CD4-positive, alpha-beta memory T cell (primary cell): ENCODE data around the gene TRAF5. TPM values are rescaled to one million over a fixed set of nuclear protein-coding genes. Genes with fewer than 3 reads are reported as not detected.
A peak's percentile ranks its signal among the peaks of the same experiment; 100 is the strongest.

Experiments
- CTCF ChIA-PET: fragments of 350-600 bp; sonication (Branson Sonifier 250); formaldehyde crosslinking; loops from one replicate; lab custom pipeline; 2021; ENCODE audit warnings: inconsistent platforms; ENCODE audit not compliant: partially characterized antibody; lab: Charles Lee
- POLR2A ChIA-PET: fragments of 350-600 bp; sonication (Branson Sonifier 250); formaldehyde crosslinking; loops from one replicate; lab custom pipeline; 2021; ENCODE audit not compliant: partially characterized antibody; lab: Charles Lee
- DNase-seq, 5 donors: peaks; one replicate each; pipeline versions ENCODE4 v3.0.0 to v3.0.0-alpha.2; 2020 to 2022; ENCODE audit warnings: mixed read lengths in 1 of 5
- H3K27ac ChIP-seq: one replicate; pipeline ENCODE4 v1.7.0; 2013; ENCODE audit warnings: low read depth, low read length
- H3K27me3 ChIP-seq: 2 replicates; pipeline ENCODE4 v1.7.0; 2013; ENCODE audit warnings: mild to moderate bottlenecking, low read length, moderate library complexity; ENCODE audit not compliant: insufficient read depth
- H3K36me3 ChIP-seq: 2 replicates; pipeline ENCODE4 v1.7.0; 2013; ENCODE audit warnings: mild to moderate bottlenecking, low read length, moderate library complexity; ENCODE audit not compliant: insufficient read depth
- H3K4me1 ChIP-seq: 2 replicates; pipeline ENCODE4 v1.7.0; 2013; ENCODE audit warnings: mild to moderate bottlenecking, low read length, moderate library complexity; ENCODE audit not compliant: insufficient read depth
- H3K4me3 ChIP-seq, 2 donors: one replicate each; pipeline ENCODE4 v1.7.0; 2013; ENCODE audit warnings: low read length in 2 of 2, mild to moderate bottlenecking in 1 of 2
- H3K9me3 ChIP-seq, 2 donors: one replicate each; pipeline ENCODE4 v1.7.0; 2013; ENCODE audit warnings: low read length in 2 of 2, control low read depth in 1 of 2; ENCODE audit not compliant: control insufficient read depth in 1 of 2
- H3K27ac Mint-ChIP-seq, 7 donors: one replicate each; pipeline ENCODE4 v1.8.0; 2020 to 2021; ENCODE audit warnings: mixed read lengths in 7 of 7, mild to moderate bottlenecking in 6 of 7, inconsistent platforms in 3 of 7, moderate library complexity in 3 of 7
- H3K27me3 Mint-ChIP-seq, 2 donors: one replicate each; pipeline ENCODE4 v1.8.0; 2020 to 2021; ENCODE audit warnings: mixed read lengths in 2 of 2
- H3K36me3 Mint-ChIP-seq, 2 donors: one replicate each; pipeline ENCODE4 v1.8.0; 2020 to 2021; ENCODE audit warnings: mixed read lengths in 2 of 2, inconsistent platforms in 1 of 2, mild to moderate bottlenecking in 1 of 2
- H3K4me1 Mint-ChIP-seq, 4 donors: one replicate each; pipeline ENCODE4 v1.8.0; 2020 to 2021; ENCODE audit warnings: mixed read lengths in 4 of 4, mild to moderate bottlenecking in 1 of 4
- H3K4me3 Mint-ChIP-seq, 8 donors: one replicate each; pipeline ENCODE4 v1.8.0; 2020 to 2021; ENCODE audit warnings: mixed read lengths in 8 of 8, mild to moderate bottlenecking in 7 of 8, moderate library complexity in 6 of 8, inconsistent platforms in 3 of 8
- H3K9me3 Mint-ChIP-seq, 8 donors: one replicate each; pipeline ENCODE4 v1.8.0; 2020 to 2021; ENCODE audit warnings: mixed read lengths in 8 of 8, mild to moderate bottlenecking in 5 of 8, inconsistent platforms in 3 of 8, moderate library complexity in 1 of 8
- intact Hi-C: fragments of 100-400 bp; cut with micrococcal nuclease; formaldehyde crosslinking; loops from one replicate; pipeline ENCODE4 v1.15.1; 2023
- polyA plus RNA-seq, 2 donors: library from polyadenylated mRNA; unstranded; fragments of 300-500 nt; fragmentation: Illumina TruSeq; gene quantifications; one replicate each; pipeline ENCODE4 v1.2.3, GENCODE V29; 2021
- total RNA-seq, 2 experiments: library from RNA; stranded (reverse); gene quantifications; one replicate each; pipeline ENCODE4 v1.2.3, GENCODE V29; 2021

TRAF5 gene
- total and polyA plus RNA-seq, 4 experiments from 2014 or later: 22.5 to 95.1 (median 58.6) TPM

GRCh38 chr1:211359876-211360275 lies 33.2 kb downstream of the TRAF5 start:
- H3K9me3 ChIP-seq: no peaks in the 10 kb centered on the region
- DNase-seq: no peak
- H3K4me1 Mint-ChIP-seq: peaks cover 13 to 17% (median 16%) of the 10 kb centered on the region in 4 donors
- peaks cover 22% of the 10 kb centered on the region for H3K36me3 ChIP-seq
- intact Hi-C loops: no loop called here
- peak overlapping the region in 5 of 8 donors; percentile 17 to 45 (median 27) for H3K4me3 Mint-ChIP-seq
- ChIA-PET POLR2A (interaction anchor here (0.6 to 1.1 kb wide), 2 partner anchors 32 to 34 kb away, joined by 3 read pairs; no protein-coding TSS in a partner anchor), CTCF (interaction anchor here (1.2 to 3.0 kb wide), 2 partner anchors 10 to 36 kb away, joined by 5 to 7 read pairs; no protein-coding TSS in a partner anchor)
- H3K27me3 Mint-ChIP-seq: no peaks in the 10 kb centered on the region
- peaks cover 42 to 62% of the 10 kb centered on the region in 2 donors for H3K36me3 Mint-ChIP-seq
- H3K9me3 Mint-ChIP-seq: no peaks in the 10 kb centered on the region
- H3K27ac Mint-ChIP-seq: peak overlapping the region; percentile 57 to 91 (median 81)
- H3K4me3 ChIP-seq: no peak overlapping the region
- no peak overlapping the region for H3K27ac ChIP-seq
- H3K27me3 ChIP-seq: no peaks in the 10 kb centered on the region
- peaks cover 17% of the 10 kb centered on the region for H3K4me1 ChIP-seq

- H3K27ac Mint-ChIP-seq: peak overlapping the region in 2 of 7 donors; percentile 41 to 73
- no peaks in the 10 kb centered on the region for H3K27me3 Mint-ChIP-seq
- H3K27ac ChIP-seq: no peak overlapping the region
- no peaks in the 10 kb centered on the region for H3K9me3 Mint-ChIP-seq
- no peak overlapping the region for H3K4me3 ChIP-seq
- H3K36me3 ChIP-seq: peaks cover 34% of the 10 kb centered on the region
- no peaks in the 10 kb centered on the region for H3K9me3 ChIP-seq
- peaks cover 48 to 62% of the 10 kb centered on the region in 2 donors for H3K36me3 Mint-ChIP-seq
- ChIA-PET POLR2A (no interaction called here), CTCF (interaction anchor here (1.5 kb wide), 1 partner anchor 36 kb away, joined by 4 read pairs; no protein-coding TSS in a partner anchor)
- peaks cover 10 to 13% (median 10%) of the 10 kb centered on the region in 4 donors for H3K4me1 Mint-ChIP-seq
- no peak for DNase-seq
- no peak overlapping the region for H3K4me3 Mint-ChIP-seq
- peaks cover 17% of the 10 kb centered on the region for H3K4me1 ChIP-seq
- no peaks in the 10 kb centered on the region for H3K27me3 ChIP-seq
- intact Hi-C loops: no loop called here
These were observed 34.6 kb downstream of the TRAF5 start for GRCh38 chr1:211361202-211361601.

DNA sequence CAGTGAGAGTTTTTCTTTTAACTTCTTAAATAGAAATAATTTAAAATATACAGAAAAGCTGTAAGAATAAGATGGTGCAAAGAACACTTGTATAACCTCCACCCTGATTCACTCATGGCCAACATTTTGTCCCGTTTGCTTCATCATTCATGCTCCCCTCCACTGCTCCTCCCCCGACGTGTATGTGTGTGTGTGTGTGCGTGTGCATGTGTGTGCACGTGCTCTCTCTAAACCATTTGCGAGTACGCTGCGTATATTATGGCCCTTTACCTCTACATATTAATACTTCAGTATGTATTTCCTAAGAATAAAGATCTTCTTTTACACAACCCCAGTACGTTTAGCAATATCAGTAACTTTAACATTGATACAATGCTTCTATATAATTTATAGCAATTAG lies 43.0 kb downstream of the TRAF5 start:
- Histone ChIP-seq H3K27me3 (no peaks in the 10 kb centered on the region), H3K36me3 (peaks cover 27% of the 10 kb centered on the region), H3K27ac (no peak overlapping the region), H3K4me3 (no peak overlapping the region), H3K4me1 (no peaks in the 10 kb centered on the region), H3K9me3 (no peaks in the 10 kb centered on the region)
- Mint-ChIP-seq H3K27me3 (no peaks in the 10 kb centered on the region), H3K9me3 (no peaks in the 10 kb centered on the region), H3K27ac (peak overlapping the region in 3 of 7 donors; percentile 70 to 78 (median 74)), H3K4me3 (no peak overlapping the region), H3K36me3 (peaks cover 53 to 77% of the 10 kb centered on the region in 2 donors), H3K4me1 (peaks cover 0 to 8% (median 6%) of the 10 kb centered on the region in 4 donors)
- ChIA-PET POLR2A (no interaction called here), CTCF (interaction anchor here (1.9 kb wide), 1 partner anchor 46 kb away, joined by 5 read pairs; no protein-coding TSS in a partner anchor)
- intact Hi-C loops: no loop called here
- DNase-seq: no peak

GRCh38 chr1:211370669-211371068 lies 44.0 kb downstream of the TRAF5 start:
- POLR2A ChIA-PET: no interaction called here
- Histone ChIP-seq H3K4me1 (no peaks in the 10 kb centered on the region), H3K9me3 (no peaks in the 10 kb centered on the region), H3K27ac (no peak overlapping the region), H3K36me3 (peaks cover 20% of the 10 kb centered on the region), H3K27me3 (no peaks in the 10 kb centered on the region), H3K4me3 (no peak overlapping the region)
- no peak for DNase-seq
- intact Hi-C loops: no loop called here
- Mint-ChIP-seq H3K36me3 (peaks cover 54 to 81% of the 10 kb centered on the region in 2 donors), H3K27ac (peak overlapping the region in 4 of 7 donors; percentile 10 to 87 (median 48)), H3K4me1 (peaks cover 0 to 8% (median 6%) of the 10 kb centered on the region in 4 donors), H3K4me3 (no peak overlapping the region), H3K9me3 (no peaks in the 10 kb centered on the region), H3K27me3 (no peaks in the 10 kb centered on the region)
- CTCF ChIA-PET: no interaction called here

DNA sequence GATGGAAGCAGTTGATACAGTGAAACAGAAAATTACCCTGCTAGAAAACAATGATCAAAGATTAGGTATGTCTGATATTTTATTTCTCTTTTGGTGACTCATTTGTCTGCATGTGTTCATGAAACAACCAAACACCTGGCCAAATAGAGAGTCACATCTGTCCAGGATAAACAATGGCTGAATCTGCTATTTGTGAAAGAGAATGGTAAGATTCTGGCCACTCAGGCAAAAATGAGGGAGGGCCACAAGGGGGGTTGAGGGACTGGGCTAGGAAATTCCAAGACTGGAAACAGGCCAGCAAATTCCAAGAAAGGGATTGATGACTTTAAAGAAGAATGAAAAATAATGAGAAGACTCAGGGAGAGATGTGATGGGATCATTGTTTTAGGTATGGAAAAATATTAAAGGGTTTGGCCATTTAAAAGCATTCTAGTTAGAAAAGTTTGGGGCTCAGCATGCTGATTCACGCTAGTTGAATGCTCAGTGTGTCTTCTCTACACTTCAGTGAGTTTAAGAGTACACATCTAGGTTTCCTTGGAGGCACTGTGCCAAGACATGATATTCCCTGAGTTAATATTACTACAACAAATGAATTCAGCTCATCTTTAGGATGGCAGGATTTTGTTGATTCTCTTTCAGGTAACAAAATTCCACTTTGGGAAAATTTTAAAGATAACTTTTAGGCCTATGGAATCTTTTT lies 44.9 kb downstream of the TRAF5 start:
- H3K27ac ChIP-seq: no peak overlapping the region
- Mint-ChIP-seq H3K4me3 (no peak overlapping the region), H3K27me3 (no peaks in the 10 kb centered on the region), H3K36me3 (peaks cover 52 to 81% of the 10 kb centered on the region in 2 donors), H3K4me1 (peaks cover 0 to 6% (median 5%) of the 10 kb centered on the region in 4 donors), H3K27ac (peak overlapping the region in 6 of 7 donors; percentile 36 to 79 (median 64)), H3K9me3 (no peaks in the 10 kb centered on the region)
- POLR2A ChIA-PET: no interaction called here
- H3K4me1 ChIP-seq: no peaks in the 10 kb centered on the region
- CTCF ChIA-PET: interaction anchor here (0.7 to 0.9 kb wide), 2 partner anchors 48 to 106 kb away, joined by 3 read pairs; no protein-coding TSS in a partner anchor
- no peak overlapping the region for H3K4me3 ChIP-seq
- H3K9me3 ChIP-seq: no peaks in the 10 kb centered on the region
- peaks cover 18% of the 10 kb centered on the region for H3K36me3 ChIP-seq
- H3K27me3 ChIP-seq: no peaks in the 10 kb centered on the region
- intact Hi-C loops: no loop called here
- DNase-seq: no peak

GRCh38 chr1:211372463-211372862 lies 45.8 kb downstream of the TRAF5 start:
- H3K36me3 ChIP-seq: peaks cover 17% of the 10 kb centered on the region
- H3K4me1 Mint-ChIP-seq: peaks cover 0 to 8% (median 4%) of the 10 kb centered on the region in 4 donors
- no peak overlapping the region for H3K4me3 Mint-ChIP-seq
- H3K9me3 Mint-ChIP-seq: no peaks in the 10 kb centered on the region
- H3K27me3 Mint-ChIP-seq: no peaks in the 10 kb centered on the region
- ChIA-PET CTCF (interaction anchor here (0.7 kb wide), 1 partner anchor 106 kb away, joined by 3 read pairs; no protein-coding TSS in a partner anchor), POLR2A (no interaction called here)
- peaks cover 57 to 76% of the 10 kb centered on the region in 2 donors for H3K36me3 Mint-ChIP-seq
- no peaks in the 10 kb centered on the region for H3K9me3 ChIP-seq
- DNase-seq: no peak
- no peak overlapping the region for H3K4me3 ChIP-seq
- no peak overlapping the region for H3K27ac ChIP-seq
- peak overlapping the region in 3 of 7 donors; percentile 6 to 72 (median 59) for H3K27ac Mint-ChIP-seq
- H3K4me1 ChIP-seq: no peaks in the 10 kb centered on the region
- intact Hi-C loops: no loop called here
- no peaks in the 10 kb centered on the region for H3K27me3 ChIP-seq

DNA sequence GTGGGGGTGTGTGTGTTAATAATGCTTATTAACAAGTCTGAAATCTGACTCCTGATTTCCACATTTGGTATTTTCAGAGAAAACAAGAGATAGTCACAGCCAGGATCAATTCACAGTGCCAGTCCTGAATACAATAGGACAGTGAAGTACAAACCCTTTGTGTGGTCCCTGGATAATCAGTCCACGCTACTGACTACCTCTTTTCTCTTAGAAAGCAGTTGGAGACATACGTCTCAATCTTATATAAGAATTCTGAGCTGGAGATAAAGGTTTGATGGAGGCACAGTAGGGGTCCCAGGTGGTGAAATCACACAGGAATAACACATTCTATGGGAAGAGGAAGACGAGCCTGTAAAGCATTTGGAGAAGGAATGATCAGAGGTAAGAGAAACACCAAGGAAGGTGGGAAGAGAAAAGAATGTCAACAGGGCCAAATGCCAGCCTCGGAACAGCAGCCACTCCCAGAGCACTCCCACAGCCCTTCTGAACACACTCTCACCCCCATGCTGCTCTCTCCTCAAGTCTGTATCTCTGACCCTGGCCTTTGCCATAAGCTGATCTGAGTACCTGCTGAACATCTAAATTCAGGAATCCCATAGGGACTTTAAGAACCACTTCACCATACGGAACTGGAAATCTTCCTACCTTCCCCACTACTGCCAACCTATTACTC lies 48.6 kb downstream of the TRAF5 start:
- peaks cover 6 to 16% (median 11%) of the 10 kb centered on the region in 4 donors for H3K4me1 Mint-ChIP-seq
- H3K4me1 ChIP-seq: no peaks in the 10 kb centered on the region
- ChIA-PET CTCF (interaction anchor here (2.8 kb wide), 1 partner anchor 52 kb away, joined by 6 read pairs; no protein-coding TSS in a partner anchor), POLR2A (no interaction called here)
- H3K9me3 ChIP-seq: no peaks in the 10 kb centered on the region
- intact Hi-C loops: no loop called here
- no peaks in the 10 kb centered on the region for H3K9me3 Mint-ChIP-seq
- peak overlapping the region in 1 of 8 donors; percentile 34 for H3K4me3 Mint-ChIP-seq
- H3K36me3 Mint-ChIP-seq: peaks cover 51 to 56% of the 10 kb centered on the region in 2 donors
- H3K27ac Mint-ChIP-seq: peak overlapping the region in 6 of 7 donors; percentile 37 to 87 (median 71)
- H3K4me3 ChIP-seq: no peak overlapping the region
- peaks cover 17% of the 10 kb centered on the region for H3K36me3 ChIP-seq
- no peaks in the 10 kb centered on the region for H3K27me3 Mint-ChIP-seq
- H3K27ac ChIP-seq: no peak overlapping the region
- H3K27me3 ChIP-seq: no peaks in the 10 kb centered on the region
- DNase-seq: no peak
